HG03103 (cell line): Measurements from ENCODE around the gene ST7L.

Experiments
- ATAC-seq: cut with Tn5 transposase; IDR thresholded peaks from one replicate; pipeline ENCODE4 v1.9.1; 2021; ENCODE audit warnings: low read depth; ENCODE audit not compliant: unreplicated experiment

ST7L gene

GRCh38 chr1:112520166-112520565, 98.8 kb downstream of the ST7L start:
- ATAC-seq: no peak

GRCh38 chr1:112518186-112518585, 100.8 kb downstream of the ST7L start:
- ATAC-seq: no peak

- no peak for ATAC-seq
Measured at GRCh38 chr1:112517646-112518045, 101.3 kb downstream of the ST7L start.

- ATAC-seq: no peak
Measured at GRCh38 chr1:112517231-112517630, 101.7 kb downstream of the ST7L start.

- no peak for ATAC-seq
Measured at GRCh38 chr1:112516141-112516540, 102.8 kb downstream of the ST7L start.

GRCh38 chr1:112515311-112516009, 103.5 kb downstream of the ST7L start:
- ATAC-seq: no peak

GRCh38 chr1:112514901-112515300, 104.0 kb downstream of the ST7L start:
- no peak for ATAC-seq

GRCh38 chr1:112513112-112513870, 105.7 kb downstream of the ST7L start:
- ATAC-seq: no peak

GRCh38 chr1:112511897-112512296, 107.0 kb downstream of the ST7L start:
- ATAC-seq: no peak

- ATAC-seq: no peak
Measured at GRCh38 chr1:112510340-112510739, 108.6 kb downstream of the ST7L start.

GRCh38 chr1:112509660-112510178, 109.2 kb downstream of the ST7L start:
- ATAC-seq: no peak

- no peak for ATAC-seq
Measured at GRCh38 chr1:112509005-112509659, 109.8 kb downstream of the ST7L start.

- no peak for ATAC-seq
Measured at GRCh38 chr1:112508278-112509004, 110.5 kb downstream of the ST7L start, which contains the start of gene WNT2B. WNT2B (plus strand) TSS chr1:112508965; CDS start chr1:112509263, 298 bp downstream.

- no peak for ATAC-seq
Measured at GRCh38 chr1:112507921-112508277, 111.0 kb downstream of the ST7L start.

- no peak for ATAC-seq
Measured at GRCh38 chr1:112507336-112507735, 111.6 kb downstream of the ST7L start.

GRCh38 chr1:112506731-112507130, 112.2 kb downstream of the ST7L start:
- no peak for ATAC-seq

- no peak for ATAC-seq
Measured at GRCh38 chr1:112506306-112506705, 112.6 kb downstream of the ST7L start.

- ATAC-seq: no peak
Measured at GRCh38 chr1:112505878-112506277, 113.1 kb downstream of the ST7L start.

GRCh38 chr1:112505400-112505785, 113.5 kb downstream of the ST7L start:
- no peak for ATAC-seq

GRCh38 chr1:112504661-112505399, 114.1 kb downstream of the ST7L start:
- ATAC-seq: no peak
